Muscle of arm (tissue), 12 donors: ENCODE measurements around the gene FN1. TPM values are rescaled to one million over a fixed set of nuclear protein-coding genes. Genes with fewer than 3 reads are reported as not detected.

ENCODE experiments used
- DNase-seq: peaks from one replicate; pipeline ENCODE4 v3.0.0-alpha.2; 2013
- polyA plus RNA-seq, 12 donors: library from polyadenylated mRNA; unstranded; fragments of 120-200 nt; gene quantifications; one replicate each; pipeline ENCODE4 v1.2.1, GENCODE V29; 2013; ENCODE audit not compliant: insufficient read length in 12 of 12

FN1 gene
- polyA plus RNA-seq, 12 donors, result 377 to 986 (median 499) TPM

DNA sequence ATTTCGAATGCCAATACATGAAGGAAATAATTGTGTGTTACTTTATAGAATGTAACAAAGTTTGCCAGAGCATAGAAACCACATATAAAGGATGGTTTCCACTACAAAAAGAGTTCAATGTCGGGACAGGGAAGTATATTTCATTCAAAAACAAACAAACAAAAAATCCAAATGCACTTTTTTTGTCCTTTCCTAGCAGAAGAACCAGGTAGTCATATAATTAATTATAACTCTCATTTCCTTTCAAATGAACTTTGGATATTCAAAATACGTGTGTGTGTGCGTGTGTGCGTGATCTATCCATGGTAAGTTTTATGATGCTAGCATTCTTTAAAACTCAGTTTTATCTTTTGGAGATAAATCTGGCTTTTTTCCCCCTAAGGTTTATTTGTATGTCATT is 8.3 kb downstream of the FN1 start:
- DNase-seq, result no peak

DNA sequence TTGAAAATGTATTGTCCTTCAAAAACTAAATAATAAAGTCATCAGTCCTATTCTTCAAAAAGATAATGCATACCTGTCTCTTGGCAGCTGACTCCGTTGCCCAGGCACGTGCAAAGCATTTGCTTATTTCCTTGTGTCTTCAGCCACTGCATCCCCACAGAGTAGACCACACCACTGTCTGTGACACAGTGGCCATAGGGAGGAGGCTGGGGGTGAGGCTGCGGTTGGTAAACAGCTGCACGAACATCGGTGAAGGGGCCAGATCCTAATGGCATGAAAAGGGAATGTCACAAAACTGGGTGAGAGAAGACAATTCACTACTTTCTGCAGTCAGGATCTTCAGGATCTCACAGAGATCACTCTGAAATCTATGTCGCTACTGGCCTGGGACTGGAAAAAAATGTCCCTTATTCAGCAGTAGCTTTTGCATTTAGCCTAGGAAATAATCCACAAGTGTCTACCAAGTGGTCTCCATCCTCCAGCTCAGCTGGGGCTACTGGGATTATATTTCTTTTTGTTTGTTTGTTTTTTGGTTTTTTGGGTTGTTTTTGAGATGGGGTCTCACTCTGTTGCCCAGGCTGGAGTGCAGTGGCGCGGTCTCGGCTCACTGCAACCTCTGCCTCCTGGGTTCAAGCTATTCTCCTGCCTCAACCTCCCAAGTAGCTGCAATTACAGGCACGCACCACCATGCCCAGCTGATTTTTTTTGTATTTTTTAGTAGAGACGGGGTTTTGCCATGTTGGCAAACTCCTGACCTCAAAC is 10.7 kb downstream of the FN1 start:
- DNase-seq, result no peak

DNA sequence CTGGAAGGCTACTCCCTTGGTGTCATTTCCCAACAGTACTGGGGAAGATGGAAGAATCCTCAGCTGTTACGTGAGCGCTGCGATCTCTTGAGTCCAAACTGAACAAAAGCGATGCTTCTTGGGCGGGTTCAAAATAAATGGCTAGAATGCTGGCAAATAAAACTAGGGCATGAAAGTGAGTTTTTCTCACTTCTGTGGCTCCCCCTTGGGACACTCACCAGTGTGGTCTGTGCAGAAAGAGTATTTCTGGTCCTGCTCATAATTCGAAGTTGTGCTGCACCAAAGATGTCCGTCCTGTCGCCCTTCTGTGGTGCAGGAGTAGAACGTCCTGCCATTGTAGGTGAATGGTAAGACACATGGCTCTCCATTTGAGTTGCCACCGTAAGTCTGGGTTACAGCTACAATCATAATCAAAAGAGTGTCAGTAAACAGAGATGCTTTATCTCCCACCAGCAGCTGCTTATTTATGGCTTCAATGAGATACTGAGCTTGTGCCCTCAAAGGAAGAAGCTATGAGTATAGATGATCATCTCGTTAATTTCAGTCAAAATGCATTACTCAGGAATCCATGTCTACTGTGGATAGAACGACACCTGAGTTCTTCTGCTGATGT is 11.8 kb downstream of the FN1 start:
- no peak for DNase-seq

DNA sequence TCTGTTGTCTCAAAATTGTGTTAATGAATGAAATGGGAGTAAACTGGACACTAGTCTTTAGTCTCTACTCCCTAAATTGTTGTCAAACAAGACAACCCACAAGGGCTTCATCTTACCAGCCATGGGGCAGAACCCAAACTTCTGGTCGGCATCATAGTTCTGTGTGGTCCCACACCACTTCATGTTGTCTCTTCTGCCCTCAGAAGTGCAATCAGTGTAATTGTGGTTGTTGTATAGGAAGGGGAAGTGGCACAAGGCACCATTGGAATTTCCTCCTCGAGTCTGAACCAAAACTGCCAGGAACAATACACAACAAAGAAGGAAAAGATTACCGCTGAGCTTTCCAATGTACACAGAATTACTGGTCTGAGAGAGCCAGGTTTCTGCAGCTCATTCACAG is 12.6 kb downstream of the FN1 start:
- no peak for DNase-seq

DNA sequence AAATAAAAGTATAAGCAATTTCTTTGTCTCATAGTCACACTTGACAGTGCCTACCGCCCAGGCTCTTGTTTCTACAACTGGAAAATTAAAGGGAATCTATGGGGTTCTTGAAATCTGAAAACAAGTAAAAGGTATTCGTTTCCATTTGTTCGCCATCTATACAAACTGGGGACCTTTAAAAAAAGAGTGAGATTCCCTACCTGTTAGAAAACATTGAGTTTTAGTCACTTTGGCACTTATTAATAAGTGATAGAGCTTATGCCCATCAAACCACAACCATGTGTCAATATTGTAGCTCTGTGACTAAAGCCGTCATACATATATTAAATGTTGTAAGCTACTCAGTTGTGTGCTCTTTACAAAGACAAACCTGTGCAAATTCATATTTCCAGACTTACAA is 13.2 kb downstream of the FN1 start:
- no peak for DNase-seq

DNA sequence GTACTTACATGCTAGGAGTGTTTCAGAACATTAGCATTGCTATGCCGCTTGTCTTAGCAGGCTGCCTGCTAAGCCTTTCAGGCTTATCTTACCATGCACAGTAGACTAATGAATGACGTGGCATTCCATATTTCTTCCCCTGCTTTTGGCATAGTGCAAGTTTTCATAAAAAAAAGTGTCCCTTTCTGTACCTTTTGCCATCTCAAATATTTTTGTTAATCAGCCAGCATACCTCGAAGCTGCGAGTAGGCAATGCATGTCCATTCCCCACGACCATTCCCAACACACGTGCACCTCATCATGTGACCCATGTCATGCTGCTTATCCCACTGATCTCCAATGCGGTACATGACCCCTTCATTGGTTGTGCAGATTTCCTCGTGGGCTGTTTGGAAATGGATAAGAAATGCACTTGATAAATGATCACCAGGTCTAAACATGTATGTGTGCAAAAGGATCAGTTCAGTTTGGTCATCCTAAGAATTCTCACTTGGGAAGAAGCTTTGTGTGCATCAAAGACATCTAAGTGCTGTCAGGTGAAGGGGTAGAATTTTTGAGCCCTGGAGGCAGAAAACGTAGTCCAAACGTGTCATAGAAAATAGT is 13.9 kb downstream of the FN1 start:
- DNase-seq, result no peak

DNA sequence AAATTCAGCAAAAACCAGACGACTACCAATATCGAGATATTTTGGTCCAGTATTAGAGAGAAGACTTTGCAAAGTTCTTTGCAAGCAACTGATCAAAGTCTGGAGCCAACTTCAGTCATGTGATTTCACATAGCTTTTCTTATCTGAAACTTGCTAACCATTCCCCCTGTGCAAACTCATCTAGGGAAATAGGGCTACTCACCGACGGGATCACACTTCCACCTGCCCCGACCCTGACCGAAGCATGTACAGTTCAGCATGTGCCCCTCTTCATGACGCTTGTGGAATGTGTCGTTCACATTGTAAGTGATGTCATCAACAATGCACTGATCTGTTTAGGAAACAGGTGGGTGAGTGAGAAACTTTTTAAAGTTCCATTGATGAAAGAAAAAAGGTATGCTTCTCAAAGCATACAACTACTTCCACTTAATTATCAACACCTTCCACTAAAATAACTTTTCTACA is 15.4 kb downstream of the FN1 start:
- DNase-seq, result no peak

DNA sequence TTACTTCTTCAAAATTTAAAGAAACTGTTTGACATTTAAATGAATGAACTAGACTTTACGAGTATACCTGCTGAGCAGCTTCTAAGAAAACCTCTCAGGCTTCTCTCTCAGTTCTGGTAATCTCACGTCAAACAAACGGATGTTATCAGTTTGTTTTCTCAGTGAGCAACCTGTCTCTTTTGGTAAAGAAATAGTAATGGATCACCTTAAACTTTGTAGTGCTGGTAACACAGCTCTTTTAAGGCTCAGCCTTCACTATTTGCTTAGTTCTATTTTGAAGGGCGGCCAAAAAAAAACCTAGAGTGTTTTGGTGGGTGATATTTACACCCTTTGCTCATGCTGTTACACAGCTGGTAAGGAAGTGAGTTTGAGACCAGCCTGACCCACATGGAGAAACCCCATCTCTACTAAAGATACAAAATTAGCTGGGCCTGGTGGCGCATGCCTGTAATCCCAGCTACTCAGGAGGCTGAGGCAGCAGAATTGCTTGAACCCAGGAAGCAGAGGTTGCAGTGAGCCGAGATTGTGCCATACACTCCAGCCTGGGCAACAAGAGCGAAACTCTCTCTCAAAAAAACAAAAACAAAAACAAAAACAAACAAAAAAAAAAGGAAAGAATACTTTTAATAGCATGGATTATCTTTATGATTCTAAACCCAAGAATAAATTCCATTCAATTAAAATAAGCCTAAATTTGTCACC is 15.9 kb downstream of the FN1 start:
- DNase-seq, result no peak

DNA sequence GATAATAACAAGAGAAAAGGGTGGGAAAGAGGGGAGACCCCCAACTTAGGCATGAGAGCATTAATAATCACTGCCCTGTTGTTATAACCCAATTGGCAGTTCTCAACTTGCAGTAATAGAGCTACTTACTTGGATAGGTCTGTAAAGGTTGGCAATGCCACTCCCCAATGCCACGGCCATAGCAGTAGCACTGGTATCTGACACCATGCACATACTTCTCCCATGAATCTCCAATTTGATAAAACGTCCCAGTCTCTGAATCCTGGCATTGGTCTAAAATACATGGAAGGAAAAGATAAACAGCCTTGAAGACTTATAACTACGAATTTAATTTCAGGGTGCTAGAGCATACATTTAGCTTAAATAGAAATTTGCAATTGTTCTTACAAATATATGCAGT is 16.8 kb downstream of the FN1 start:
- DNase-seq, result no peak

DNA sequence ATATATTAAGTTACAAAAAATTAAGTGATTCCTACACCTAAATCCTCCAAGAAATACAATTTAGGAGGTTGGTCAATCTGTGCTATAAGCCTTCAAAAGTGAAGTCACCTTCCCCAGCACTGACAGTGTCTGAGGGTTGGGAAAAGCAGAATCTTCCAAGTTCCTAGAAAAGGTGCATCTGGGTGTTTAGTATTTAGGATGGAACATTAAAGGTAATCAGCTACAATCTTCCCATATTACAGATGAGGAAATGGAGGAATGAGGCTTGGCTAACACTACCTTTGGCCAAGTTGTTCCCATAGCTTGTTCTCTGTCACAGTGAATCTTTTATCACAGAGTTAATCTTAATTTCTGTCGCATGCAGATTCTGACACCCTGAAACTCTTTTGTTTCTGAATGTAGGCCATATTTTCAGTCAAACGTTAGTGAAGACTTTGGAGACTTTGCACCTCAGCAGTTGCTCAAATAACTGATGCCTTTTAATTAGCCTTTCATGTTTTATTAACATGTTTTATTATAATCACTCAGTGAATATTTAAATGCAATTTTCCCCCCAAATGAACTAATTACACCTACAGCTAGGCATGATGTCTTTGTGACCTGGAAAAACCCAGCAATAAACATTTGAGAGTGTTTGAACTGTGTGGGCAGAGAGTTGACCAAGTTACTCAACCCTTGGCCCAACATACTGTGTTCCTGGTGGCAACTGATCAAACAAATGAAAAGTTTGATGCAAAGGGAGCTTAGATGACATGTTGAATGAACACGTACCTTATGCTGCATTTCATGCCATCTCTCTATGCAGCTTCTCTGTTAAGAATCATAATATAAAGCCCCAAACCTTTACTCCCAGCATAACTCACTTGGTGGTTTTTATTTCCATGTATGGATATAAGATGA is 17.6 kb downstream of the FN1 start:
- DNase-seq, result no peak

DNA sequence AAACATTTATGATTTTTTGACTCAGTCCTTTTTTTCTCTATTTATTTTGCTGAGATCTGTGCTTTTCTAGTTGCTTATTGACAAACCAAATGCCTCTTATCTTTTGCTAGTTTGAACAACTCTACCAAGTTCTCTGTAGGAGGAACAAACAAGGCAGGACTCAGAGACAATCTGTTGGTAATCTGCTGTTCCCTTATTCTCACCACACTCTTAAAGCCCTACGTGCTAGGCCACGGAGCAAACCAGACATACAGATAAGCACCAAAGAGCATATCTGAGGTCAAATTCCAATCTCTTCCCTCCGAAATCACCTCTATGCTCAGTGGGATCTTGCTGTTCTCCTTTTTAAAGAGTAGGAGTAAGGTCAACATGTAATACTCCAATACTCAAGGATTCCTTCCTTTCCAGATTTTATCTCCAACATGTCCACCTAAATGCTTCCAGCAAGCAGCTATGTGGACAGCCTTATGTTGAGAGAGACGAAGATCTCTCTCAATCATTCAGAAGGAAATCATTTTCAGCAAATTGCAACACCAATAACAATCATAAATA is 18.4 kb downstream of the FN1 start:
- no peak for DNase-seq

DNA sequence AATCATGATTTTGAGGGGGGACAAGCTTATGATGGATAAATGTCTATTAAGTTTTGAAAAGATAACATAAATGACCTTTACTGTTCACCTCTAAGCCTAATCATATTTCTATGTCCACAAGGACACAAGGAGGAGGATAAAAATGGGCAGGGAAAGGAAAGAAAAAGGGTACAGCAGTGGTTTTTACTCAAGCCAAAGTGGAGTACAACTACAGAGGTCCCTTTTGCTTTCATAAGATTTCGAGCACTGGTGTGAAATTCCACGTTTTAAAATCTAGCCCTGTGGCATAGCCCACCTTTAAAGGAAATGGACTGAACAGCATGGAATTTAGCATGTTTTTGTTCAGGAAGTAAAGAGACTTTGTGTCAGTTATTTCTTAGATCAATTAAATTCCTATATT is 19.2 kb downstream of the FN1 start:
- no peak for DNase-seq

DNA sequence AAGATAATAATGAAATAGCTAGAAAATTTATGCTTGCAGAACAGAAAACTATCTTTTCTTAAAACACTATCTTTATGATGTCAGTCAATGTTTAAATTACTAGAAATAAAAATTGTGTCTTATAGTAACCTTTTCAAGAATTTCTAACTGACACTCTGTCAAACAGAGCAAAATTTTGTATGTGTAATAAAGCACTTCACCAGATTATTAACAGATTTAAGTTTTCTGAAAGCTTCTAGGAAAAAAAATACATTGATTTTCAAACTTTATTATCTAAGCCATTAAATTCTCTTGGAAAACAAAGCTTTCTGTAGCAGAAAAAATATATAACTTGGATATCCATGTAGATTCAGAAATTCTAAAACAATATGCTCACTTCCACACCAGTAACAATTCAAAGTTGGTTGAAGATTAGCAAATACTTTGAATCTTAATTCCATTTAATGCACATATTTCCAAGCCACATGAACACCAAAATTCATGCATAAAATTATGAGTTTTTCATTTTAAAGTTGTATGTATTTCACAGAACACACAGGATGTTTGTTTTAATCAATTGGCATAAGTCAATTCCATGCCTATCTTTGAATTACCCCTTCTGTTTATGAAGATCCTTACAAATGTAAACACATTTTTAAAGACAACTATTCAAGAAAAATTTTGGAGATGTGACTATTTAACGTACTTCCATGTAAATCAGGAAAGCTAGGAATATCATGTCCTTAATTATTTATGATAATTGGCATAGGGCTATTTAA is 19.9 kb downstream of the FN1 start:
- DNase-seq, result no peak

DNA sequence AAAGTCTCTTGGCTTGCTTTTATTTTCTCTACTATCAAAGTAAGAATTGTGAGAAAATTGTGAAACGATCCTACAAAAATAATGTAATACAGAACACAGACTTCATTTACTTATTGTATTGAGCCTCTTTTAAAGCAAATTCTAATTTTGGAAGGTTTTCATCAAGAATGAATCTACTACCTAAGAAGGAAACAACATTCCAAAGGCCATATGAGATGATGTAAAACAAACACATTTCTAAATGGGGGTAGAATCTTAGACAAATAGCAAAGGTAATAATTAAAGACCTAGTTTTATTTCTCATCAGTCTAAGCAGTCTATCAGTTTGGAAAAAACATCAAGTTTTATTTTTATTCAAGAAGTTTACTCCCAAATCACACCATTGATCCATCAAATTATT is 20.6 kb downstream of the FN1 start:
- no peak for DNase-seq

DNA sequence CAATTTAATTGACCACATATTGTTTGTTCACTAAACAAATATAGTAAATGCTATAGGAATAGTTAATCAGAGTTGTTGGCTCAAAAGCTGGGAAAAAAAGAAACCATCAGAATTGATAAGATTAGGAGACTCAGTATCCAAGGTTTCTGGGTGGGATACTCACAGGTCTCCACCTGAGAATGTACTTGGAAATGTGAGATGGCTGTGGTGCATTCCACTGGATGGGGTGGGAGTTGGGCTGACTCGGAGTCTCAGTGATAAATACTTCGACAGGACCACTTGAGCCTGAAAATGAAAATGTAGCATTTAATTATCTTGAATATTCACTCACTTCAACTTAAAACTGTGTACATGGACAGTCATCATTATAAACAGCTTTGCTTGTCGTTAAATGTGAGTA is 21.2 kb downstream of the FN1 start:
- no peak for DNase-seq

DNA sequence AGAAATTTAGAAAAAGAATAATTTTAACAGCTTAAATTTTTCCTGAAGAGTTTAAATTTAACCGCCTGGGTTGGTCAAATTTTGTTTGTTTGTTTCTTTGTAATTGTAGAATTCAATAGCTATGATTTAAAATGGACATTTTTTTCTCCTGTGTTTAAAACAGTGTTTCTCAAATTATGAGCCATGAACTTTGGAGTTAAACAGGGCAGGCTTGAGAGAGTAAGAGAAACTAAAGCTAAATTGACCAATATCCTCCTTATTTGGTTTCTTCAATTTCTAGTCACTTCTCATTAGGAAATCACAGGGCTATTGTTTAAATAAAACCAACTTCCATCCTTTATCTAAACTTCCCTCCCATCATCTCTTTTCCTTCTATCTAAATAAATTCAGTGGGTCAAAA is 21.9 kb downstream of the FN1 start:
- no peak for DNase-seq

DNA sequence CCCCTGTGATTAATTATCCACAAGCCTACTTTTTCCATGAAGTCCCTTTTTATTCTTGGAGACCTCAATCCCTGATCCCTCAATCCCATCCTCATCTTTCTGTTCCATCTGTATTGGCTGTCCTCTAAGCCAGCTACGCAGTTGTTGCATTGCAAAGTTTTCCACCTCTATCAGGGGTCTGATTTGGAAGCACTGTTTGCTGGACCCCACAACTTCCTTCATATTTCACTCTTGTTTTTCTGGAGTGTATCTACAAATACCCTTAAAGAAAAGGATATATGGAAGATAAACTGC is 22.4 kb downstream of the FN1 start:
- no peak for DNase-seq

DNA sequence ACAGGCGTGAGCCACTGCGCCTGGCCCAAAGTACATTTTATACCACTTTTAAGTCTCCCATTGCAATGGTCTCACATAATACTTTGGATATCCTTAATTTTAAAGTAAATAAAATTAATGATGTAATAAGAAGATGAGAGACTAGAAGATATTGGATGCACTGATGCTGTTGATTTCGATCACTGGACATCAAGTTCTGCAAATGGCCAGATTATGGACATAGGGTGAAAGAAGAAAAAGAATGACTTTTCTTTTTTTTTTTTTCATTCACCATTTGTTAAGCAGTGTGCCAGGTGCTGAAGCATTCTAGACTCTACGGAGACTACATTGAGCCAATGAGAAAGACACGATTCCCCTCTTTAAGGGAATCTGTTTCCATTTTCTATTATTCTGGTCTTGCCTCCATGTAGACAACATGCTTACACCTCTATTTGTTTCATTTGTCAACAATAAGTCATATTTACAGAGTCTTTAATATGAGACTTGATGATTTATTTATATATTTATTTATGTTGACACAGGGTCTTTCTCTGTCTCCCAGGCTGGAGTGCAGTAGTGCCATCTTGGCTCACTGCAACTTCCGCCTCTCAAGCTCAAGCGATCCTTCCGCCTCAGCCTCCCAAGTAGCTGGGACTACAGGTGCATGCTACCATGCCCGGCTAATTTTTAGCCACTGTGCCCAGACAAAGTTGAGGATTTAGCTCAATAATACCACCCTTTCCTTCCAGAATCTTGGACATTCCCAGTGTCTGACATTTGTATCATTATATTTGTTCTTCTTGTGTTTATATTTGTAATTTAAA is 23.7 kb downstream of the FN1 start:
- no peak for DNase-seq

DNA sequence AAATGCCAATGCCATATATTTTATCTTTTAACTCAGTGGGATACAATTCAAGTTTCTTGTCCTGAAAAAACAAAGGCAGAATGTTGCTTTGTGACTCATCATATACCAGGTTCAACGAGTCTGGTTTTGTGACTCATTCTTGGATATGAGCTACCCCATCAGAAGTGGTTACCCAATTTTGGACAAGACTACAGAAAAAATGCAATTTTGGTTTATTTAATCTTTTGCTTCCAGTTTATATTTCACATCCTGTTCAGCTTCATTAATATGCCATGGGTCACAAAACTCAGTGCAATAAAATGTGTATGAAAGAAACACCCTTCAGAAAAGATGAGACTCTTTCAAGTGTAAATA is 25.0 kb downstream of the FN1 start:
- DNase-seq, result no peak
